SK-MEL-5 (cell line): ENCODE data around the gene ANAPC10. TPM values are rescaled to one million over a fixed set of nuclear protein-coding genes. Genes with fewer than 3 reads are reported as not detected.
"Not testable (repeated sequence)": the region's sequence is repeated elsewhere in the genome, so short reads cannot be mapped to it uniquely, and the experiment has no call there.

Experiments used
- DNase-seq: peaks from one replicate; pipeline ENCODE4 v3.0.0-alpha.2; 2016; ENCODE audit warnings: low read depth, low spot score
- in situ Hi-C: cut with HindIII; loops from 2 replicates; pipeline ENCODE4 v1.10.0; 2016; ENCODE audit warnings: low sequenced_read_pairs, high pct_unique_total_duplicates, low pct_unique_long_range_greater_than_20kb
- polyA plus RNA-seq, 2 experiments: library from polyadenylated mRNA; depleted of rRNA; stranded (reverse); fragments of >200 nt; gene quantifications; 2 replicates each; pipeline ENCODE4 v1.2.3, GENCODE V29; 2015
- total RNA-seq: library from RNA; depleted of rRNA; stranded (reverse); fragments of >200 nt; shearing (Covaris generic); gene quantifications from 2 replicates; pipeline ENCODE4 v1.2.3, GENCODE V29; 2014; rRNA removed

The ANAPC10 gene, protein sequence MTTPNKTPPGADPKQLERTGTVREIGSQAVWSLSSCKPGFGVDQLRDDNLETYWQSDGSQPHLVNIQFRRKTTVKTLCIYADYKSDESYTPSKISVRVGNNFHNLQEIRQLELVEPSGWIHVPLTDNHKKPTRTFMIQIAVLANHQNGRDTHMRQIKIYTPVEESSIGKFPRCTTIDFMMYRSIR
- total RNA-seq: 18.9 and 22.5 TPM in 2 replicates
- polyA plus RNA-seq (2015; cell fraction: cytosol; rRNA removed): 10.8 and 12.2 TPM in 2 replicates
- polyA plus RNA-seq (2015; cell fraction: nucleus; rRNA removed): 11.8 and 16.0 TPM in 2 replicates

DNA sequence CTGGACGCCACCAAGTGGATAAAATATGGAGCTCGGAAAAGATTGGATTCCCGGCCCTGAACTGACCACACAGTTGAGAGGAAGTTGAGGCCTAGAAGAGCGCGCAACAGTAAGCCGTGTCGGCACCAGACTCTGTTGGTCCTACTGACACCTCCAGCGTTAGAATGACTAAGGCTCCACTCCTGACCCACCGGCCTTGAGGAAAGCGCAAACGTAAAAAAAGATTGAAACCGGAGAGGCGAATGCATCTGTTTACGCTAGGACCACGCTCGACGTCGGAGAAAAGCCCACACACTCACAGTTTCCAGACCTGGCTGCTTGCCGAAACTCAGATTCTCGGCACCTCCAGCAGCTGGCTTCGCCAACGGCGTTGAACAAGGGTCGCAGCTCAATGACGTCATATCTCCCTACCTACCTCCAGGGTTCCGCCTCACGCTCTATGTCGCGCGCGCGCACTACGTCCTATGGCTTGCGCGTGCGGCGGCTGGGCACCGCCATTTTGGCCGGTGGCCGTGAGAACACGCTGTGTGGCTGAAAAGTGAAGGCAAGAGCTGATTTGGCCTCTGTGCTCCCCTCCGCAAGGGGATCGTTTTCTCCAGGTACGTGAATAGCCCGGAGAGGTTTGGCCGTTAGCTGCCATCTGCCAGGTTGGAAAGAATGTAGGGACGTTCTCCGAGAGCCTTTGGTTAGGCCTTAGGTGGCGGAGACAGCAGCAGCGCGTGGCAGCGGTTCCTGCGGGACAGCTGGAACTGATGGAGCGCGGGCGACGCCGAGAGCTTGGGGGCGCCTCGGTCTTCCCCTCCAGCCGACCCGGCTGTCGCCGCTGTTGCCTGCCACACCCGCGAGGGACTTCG, at the start of gene ANAPC10, which contains the start of gene ABCE1:
TSS of gene ANAPC10 (minus strand) at position 376 of the 854 bp plus-strand sequence. CDS start 2,097 bp downstream, outside the sequence.
TSS of gene ABCE1 (plus strand) at position 491 of the 854 bp plus-strand sequence. CDS start 6,102 bp downstream, outside the sequence.
- peak; percentile 95 for DNase-seq
- in situ Hi-C loops: no loop called here

DNA sequence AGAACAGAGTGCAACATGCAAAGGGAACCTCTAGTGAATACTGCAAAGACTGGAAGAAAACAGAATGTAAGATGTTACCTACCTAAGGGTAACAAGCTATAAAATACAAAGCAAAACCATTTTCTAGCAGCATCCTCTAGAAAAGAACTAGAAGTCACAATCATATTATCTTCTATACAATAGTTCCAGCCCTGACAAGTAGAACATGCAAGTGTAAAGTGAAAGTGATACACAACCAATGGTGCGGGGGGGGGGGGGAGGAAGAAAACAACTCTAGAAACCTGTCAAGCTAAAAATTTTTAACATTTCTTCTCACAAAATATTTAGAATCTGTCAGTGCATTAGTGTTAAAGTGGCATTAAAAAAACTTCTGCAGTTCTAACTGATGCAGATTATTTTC, 38.2 kb upstream of the ANAPC10 start:
- in situ Hi-C loops, DNase-seq: not testable (repeated sequence)

DNA sequence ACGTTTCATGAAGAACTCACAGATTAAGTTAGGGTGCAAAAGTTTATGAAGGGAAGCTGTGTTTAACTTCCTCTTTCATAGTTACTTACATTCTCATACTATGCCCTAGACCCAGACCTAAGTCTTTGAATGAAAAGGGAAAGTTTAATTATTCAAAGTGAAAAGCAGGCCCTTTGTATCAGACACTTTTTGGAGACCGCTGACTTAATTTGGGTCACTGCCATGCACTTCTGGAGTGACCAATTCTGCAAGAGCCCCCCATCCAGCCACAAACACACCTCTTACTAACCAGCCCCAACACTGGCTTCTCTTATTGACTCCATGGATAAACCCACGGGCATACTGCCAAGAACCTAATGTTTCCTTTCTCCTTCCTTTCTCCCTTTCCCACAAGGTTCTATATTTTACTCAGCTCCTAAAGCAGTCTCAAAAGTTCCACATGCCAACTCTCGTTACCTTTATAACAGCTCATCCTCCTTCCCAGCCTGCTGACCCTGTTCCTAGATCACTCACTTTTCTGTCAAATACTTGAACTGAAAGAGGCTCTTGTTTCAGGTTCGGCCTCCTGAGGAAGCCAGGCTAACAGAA, 34.6 kb upstream of the ANAPC10 start:
- in situ Hi-C loops: no loop called here
- peak; percentile 23 for DNase-seq

DNA sequence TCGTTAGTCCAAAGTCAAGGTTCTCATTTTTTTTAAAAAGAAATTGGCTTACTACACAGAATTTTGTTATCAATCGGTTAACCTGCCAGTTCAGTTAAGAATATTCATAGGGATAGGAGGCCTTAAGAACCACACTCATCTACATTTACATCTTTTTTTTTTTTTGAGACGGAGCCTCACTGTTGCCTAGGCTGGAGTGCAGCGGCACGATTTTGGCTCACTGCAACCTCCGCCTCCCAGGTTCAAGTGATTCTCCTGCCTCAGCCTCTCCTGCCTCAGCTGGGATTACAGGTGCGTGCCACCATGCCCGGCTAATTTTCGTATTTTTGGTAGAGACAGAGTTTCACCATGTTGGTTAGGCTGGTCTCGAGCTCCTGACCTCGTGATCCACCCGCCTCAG, 33.9 kb upstream of the ANAPC10 start:
- no peak for DNase-seq
- in situ Hi-C loops: no loop called here

DNA sequence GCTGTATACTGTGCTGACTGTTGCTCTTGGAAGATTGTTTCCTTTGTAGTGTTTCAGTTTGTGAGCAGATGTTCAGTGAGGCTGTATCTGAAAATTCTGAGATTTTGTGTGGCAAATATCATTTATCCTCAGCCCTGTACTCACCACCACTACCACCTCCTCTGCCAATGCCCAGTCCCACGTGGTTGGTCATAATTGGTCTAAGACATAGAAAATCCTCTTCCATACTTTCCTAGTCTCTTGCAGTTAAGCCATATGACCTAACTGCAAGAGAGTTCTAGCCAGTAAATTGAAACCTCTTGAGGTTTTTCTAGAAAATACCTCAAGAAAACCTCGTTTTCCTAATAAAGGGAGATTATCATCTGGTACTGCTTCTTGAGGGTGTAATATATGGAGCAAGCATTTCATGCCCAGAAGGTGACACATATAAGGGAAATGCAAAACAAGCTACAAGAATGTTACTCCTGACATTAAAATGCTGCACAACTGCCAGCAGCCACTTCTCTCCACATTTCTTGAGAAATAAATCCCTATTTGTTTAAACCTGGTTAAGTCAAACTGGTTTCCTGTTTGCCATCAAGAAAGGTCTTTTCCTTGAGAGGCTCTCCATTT, 32.9 kb upstream of the ANAPC10 start:
- in situ Hi-C loops: no loop called here
- DNase-seq: no peak

DNA sequence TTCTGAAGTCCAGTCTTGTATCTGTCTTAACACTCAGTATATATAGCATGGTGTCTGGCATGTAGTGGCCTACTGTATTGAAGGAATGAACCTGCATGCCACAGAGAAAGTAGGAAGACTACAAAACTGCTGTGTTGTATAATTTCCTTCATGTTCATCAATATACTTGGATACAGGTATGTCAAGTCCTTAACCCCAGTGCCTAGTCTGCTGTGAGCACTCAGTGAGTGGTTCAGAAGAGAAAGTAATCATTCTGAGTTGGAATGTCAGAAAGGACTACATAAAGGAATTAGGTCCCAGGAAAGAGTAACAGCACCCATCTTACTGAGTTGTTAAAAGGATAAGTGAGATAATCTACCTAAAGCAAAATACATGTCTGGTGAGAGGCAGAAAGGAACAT, 32.1 kb upstream of the ANAPC10 start:
- in situ Hi-C loops: no loop called here
- no peak for DNase-seq

DNA sequence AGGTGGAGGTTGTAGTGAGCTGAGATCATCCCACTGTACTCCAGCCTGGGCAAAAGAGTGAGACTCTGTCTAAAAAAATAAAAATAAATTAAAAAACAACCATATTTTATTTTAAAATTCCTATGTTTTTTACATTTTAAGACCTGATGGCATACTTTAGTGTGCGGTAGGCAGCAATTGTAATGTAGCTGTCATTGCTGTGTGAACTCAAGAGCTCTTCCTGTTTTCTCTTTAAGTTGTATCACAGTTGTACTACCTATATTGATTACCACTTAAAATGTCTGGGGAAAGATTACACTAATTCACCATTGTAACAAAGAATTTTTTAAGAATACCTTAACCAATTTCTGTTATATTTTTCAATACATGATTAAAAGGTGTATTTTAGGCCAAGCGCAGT, 27.4 kb upstream of the ANAPC10 start:
- in situ Hi-C loops: no loop called here
- no peak for DNase-seq

DNA sequence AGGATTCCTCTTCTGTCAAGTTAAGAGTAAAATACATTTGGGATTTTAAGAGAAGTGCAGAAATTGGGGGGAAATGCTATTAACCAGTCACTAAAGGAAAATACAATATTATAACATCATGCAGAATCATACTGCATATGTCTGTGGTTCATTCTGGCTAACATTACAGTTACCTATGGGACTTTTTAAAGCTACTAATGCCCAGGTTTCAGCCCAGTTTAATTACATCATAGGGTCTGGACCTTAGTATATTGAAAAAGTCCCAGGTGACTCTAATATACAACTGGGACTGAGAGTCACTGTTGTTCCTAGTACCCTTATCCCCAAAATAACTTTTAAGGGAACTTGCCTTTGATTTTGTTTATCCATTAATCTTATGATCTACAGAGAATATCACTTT, 10.1 kb upstream of the ANAPC10 start:
- DNase-seq: no peak
- in situ Hi-C loops: no loop called here

DNA sequence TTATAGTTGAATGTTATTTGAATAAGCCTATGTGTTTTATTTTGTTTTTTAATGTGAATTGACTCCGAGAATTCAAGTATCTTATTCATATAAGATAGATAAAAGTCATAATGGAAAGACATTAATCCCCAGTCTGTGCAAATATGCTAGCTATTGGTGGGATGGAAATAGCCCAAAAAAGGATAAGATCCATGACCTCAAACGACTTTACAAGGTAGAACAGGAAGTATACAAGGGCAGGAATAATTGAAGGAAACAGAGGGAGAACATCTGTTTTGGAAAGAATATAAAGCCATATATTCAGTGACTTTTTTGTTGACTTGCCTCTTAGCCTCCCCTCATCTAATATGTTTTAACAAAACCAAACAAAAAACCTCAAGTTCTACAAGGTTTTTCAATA, 9.1 kb upstream of the ANAPC10 start:
- no peak for DNase-seq
- in situ Hi-C loops: no loop called here

DNA sequence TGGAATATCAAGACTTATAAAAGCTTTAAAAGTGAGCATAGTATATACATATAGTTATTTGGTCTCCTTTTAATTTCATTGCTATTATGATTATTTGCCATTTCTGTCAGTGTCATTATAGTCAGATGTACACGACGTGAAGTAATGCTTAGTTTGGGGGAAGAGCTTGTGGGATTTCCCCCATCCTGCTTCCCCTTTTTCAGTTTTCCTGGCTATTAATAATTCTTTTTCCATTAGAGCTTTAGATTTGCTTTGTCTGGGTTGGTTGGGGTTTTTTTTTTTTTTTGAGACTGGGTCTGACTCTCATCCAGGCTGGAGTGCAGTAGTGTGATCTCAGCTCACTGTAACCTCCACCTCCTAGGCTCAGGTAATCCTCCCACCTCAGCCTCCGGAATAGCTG, 5.5 kb upstream of the ANAPC10 start:
- DNase-seq: no peak
- in situ Hi-C loops: no loop called here

DNA sequence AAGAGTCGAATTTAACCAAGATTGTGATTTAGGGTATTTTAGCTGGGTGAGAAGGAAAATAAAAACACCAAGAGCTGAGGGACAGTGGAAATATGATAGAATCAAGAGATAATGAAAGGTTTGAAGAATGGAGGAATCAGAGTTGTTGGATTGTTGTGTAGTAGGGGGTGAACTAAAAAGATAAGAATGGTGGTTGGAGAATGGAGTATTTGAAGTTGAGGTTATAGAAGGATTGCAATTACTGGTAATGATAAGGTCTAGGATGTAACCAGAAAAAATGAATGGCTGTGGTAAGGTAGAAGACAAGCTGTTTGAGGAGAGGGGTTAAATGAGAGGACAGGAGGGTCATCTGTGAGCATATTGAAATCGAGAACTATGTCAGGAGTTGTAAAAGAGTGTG, 4.6 kb upstream of the ANAPC10 start:
- in situ Hi-C loops: no loop called here
- DNase-seq: no peak

DNA sequence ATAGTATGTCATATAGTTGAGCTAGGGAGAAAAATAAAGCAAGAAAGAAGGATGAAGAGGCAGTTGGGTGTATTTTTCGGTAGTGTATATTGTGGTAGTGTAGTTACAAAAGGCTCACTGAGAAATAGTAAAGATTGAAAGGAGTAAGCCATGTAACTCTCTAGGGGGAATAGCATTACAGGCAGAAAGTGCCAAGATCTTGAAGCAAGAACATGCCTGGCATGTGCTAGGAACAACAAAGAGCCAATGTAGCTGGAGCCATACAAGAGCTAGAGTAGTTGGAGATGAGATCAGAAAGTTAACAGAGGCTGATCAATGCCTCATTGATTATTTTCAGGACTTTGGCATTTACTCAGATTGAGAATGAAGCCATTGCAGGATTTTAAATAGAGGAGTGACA, 3.1 kb upstream of the ANAPC10 start:
- DNase-seq: no peak
- in situ Hi-C loops: no loop called here

DNA sequence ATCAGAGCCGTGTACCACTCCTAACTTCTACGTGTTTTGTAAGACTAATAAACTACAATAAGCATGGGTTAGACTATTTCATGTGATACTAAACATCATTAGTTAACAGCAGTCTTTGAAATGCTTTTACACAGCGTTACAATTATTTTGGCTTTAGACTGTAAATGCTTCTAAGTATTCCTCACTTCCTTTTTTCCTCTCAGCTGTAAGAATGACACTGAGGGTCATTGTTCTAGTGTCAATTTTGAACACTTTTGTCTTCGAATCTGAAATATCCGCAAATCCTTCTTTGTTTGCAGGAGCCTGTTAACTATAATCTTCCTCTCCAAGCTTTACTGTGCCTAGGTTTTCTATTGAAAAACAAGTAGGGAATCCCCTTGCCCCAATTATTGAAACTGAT, 1.7 kb upstream of the ANAPC10 start:
- in situ Hi-C loops: no loop called here

DNA sequence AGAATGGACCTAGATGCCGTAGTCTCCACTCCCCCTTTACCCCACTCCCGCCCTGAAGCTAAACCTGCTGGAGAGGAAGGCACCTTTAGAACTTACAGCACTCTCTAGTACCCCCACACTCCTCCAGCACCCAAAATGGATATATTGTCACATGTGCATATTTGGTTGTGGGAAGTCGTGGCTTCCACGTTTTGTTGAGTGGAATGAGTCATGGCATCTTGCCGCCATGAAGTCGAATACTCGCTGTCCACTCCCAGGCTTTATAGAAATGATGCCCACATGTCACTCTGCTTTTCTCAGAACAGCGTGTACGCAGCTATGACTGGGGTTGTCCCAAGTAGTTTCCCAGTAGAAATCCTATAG, 660 bp upstream of the ANAPC10 start:
- in situ Hi-C loops: no loop called here
- DNase-seq: peak; percentile 42

More for the DNA sequence above, 1.7 kb upstream of the ANAPC10 start:
- peak; percentile 10 for DNase-seq

DNA sequence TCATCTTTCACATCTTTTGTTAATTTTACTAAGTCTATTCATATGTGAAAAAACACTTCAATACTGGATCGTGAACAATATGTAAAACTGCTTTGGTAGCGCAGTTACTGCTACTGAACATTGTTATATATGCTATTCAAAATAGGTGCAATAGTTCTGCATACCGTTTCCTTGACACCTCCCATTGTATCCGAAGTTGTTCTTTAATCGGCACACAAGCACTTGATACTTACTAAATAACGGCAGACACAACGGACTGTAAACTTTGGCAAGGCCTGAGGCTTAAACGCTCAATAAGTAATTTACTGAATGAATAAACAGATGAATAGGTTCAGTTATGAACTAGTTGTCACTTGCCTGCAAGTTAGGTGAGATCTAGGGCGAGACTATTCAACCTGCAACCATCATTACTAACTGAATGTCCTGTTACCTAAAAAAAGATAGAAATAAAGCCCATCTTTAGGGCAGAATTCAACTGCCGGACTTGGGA, 620 bp downstream of the ANAPC10 start:
- in situ Hi-C loops: no loop called here

DNA sequence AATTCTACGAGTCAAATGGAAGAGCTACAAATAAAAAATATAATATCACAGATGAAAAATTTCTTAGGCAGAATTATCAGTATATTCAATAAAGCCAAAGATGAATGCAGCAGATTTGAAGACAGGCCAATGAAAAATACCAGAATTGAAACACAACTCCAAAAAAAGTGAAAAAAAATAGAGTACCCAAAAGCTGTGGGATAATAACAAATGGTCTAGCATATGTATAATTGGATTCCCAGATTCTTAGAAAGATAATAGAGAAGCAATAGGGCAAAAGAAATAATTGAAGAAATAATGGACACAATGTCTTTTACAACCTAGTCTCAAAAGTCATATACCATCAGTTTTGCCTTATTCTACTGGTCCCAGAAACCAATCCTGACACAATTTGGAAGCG, 4.4 kb downstream of the ANAPC10 start:
- in situ Hi-C loops: no loop called here
- no peak for DNase-seq

More for the DNA sequence above, 620 bp downstream of the ANAPC10 start:
- no peak for DNase-seq

DNA sequence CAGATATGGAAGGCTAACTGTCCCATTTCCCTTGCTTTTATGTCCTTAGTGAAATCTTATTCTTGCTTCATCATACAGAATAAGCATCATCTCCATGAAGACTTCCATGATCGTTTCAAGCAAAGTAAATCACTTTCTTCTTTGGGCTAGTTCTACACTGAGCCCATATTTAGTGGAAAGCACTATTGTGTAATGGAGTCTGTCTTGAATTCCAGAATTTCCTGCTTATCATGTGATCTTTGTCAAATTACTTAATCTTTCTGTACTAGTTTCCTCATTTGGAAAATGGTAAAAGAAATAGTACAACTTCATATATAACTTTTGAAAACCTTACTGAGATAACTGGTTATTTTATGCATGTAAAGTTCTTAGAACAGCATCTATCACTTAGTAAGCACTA, 7.6 kb downstream of the ANAPC10 start:
- DNase-seq: no peak
- in situ Hi-C loops: no loop called here
